Stimulated activated naive B cell treated with anti-CD40 and anti-IgM and Interleukin-4, amounts not matched to agents 10 μg/mL and 1 μg/mL and 100 μg/mL, for 72 hours (primary cell): ENCODE results near the gene UGT1A3.

Experiments
- ATAC-seq, 2 donors: fragments of 150-1000 bp; cut with Tn5 transposase; replicated peaks; 2 replicates each; pipeline ENCODE4 v1.10.0; 2021; ENCODE audit warnings: moderate library complexity in 1 of 2
- DNase-seq: peaks from one replicate; pipeline ENCODE4 v3.0.0; 2021
- H3K27ac Mint-ChIP-seq: one replicate; pipeline ENCODE4 v1.8.0; 2022; ENCODE audit warnings: mild to moderate bottlenecking, mixed read lengths
- H3K27me3 Mint-ChIP-seq, 2 donors: one replicate each; pipeline ENCODE4 v1.8.0; 2022; ENCODE audit warnings: mixed read lengths in 2 of 2
- H3K36me3 Mint-ChIP-seq, 2 donors: one replicate each; pipeline ENCODE4 v1.8.0; 2022; ENCODE audit warnings: mixed read lengths in 2 of 2, mild to moderate bottlenecking in 1 of 2
- H3K4me1 Mint-ChIP-seq, 2 donors: one replicate each; pipeline ENCODE4 v1.8.0; 2022; ENCODE audit warnings: mixed read lengths in 2 of 2, mild to moderate bottlenecking in 1 of 2
- H3K4me3 Mint-ChIP-seq, 2 donors: one replicate each; pipeline ENCODE4 v1.8.0; 2022; ENCODE audit warnings: mild to moderate bottlenecking in 2 of 2, mixed read lengths in 2 of 2, moderate library complexity in 1 of 2
- H3K9me3 Mint-ChIP-seq, 2 donors: one replicate each; pipeline ENCODE4 v1.8.0; 2022; ENCODE audit warnings: mixed read lengths in 2 of 2, mild to moderate bottlenecking in 1 of 2

UGT1A3 gene

GRCh38 chr2:233728723-233729301 lies at the start of gene UGT1A3:
UGT1A3 (plus strand) TSS chr2:233729042; CDS start chr2:233729127, 85 bp downstream.
- no peak within 1 kb of the TSS for H3K4me3 Mint-ChIP-seq
- H3K27me3 Mint-ChIP-seq: peaks cover 24 to 39% of the 10 kb centered on the region in 2 donors
- no peaks in the 10 kb centered on the region for H3K9me3 Mint-ChIP-seq
- DNase-seq (no peak), ATAC-seq (no peak)
- peaks cover 0 to 5% of the 10 kb centered on the region in 2 donors for H3K4me1 Mint-ChIP-seq
- H3K36me3 Mint-ChIP-seq: no peaks in the 10 kb centered on the region
- no peak within 1 kb of the TSS for H3K27ac Mint-ChIP-seq

GRCh38 chr2:233679196-233679595 lies 49.6 kb upstream of the UGT1A3 start:
- DNase-seq (no peak), ATAC-seq (no peak)
- no peaks in the 10 kb centered on the region for H3K9me3 Mint-ChIP-seq
- peaks cover 0 to 3% of the 10 kb centered on the region in 2 donors for H3K4me1 Mint-ChIP-seq
- H3K27me3 Mint-ChIP-seq: peaks cover 5 to 13% of the 10 kb centered on the region in 2 donors
- no peaks in the 10 kb centered on the region for H3K36me3 Mint-ChIP-seq
- no peak overlapping the region for H3K4me3 Mint-ChIP-seq
- no peak overlapping the region for H3K27ac Mint-ChIP-seq

DNA sequence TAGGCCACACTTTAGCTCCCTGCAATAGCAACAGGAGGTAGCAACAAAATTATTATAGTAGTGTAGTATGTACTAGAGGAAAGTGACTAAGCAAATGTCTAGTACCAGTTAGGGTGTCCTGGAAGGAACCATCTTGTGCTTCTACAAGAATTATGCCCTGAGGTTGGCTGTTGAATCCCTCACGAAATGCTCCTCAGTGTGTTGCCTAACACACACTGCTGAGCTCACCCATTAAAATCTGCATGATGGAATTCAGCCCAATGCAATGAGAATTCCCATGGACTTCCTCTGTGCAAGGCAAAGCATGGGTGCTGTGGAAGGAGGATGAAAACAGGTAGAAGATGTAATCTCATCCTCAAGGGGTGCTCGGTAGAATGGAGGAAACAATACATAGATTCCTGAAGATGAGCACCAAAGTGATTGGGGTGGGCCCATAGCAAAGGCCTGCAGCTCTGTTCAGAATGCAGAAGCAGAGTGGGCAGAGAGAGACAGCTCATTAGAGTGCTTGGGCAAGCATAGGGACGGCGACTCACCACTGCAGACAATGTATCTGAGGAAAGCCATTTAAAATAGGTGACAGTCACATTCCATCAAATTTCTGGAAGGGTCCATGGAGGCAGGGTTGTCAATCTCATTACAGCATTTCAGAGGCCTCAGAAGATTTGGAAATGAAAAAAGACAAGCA lies 48.3 kb upstream of the UGT1A3 start:
- Mint-ChIP-seq H3K27me3 (peaks cover 5 to 13% of the 10 kb centered on the region in 2 donors), H3K36me3 (no peaks in the 10 kb centered on the region), H3K4me1 (peaks cover 0 to 3% of the 10 kb centered on the region in 2 donors), H3K4me3 (no peak overlapping the region), H3K27ac (no peak overlapping the region), H3K9me3 (no peaks in the 10 kb centered on the region)
- ATAC-seq (no peak), DNase-seq (no peak)

DNA sequence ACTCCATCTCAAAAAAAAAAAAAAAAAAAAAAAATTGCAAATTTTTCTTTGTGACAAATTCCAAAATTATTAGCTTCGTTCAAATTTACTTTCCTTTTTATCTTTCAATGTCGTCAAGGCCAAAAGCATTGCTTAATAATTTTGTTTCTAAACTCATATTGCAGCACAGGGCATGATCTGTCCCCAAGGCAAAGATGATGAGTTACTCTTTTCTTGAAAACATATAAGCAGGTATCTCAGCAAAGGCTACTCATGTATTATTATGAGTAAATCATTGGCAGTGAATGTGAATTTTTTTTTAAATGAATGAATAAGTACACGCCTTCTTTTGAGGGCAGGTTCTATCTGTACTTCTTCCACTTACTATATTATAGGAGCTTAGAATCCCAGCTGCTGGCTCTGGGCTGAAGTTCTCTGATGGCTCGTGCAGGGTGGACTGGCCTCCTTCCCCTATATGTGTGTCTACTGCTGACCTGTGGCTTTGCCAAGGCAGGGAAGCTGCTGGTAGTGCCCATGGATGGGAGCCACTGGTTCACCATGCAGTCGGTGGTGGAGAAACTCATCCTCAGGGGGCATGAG lies 47.2 kb upstream of the UGT1A3 start, which contains the start of gene UGT1A7:
Gene UGT1A7 (plus strand): TSS at position 381 of the 579 bp plus-strand sequence. CDS start 37 bp downstream, at position 418.
- no peak for DNase-seq
- Mint-ChIP-seq H3K9me3 (no peaks in the 10 kb centered on the region), H3K36me3 (peaks cover 0 to under 1% of the 10 kb centered on the region in 2 donors), H3K4me1 (peaks cover 0 to 3% of the 10 kb centered on the region in 2 donors), H3K4me3 (no peak within 1 kb of the TSS), H3K27ac (no peak within 1 kb of the TSS), H3K27me3 (peaks cover 5 to 11% of the 10 kb centered on the region in 2 donors)
- ATAC-seq: no peak

DNA sequence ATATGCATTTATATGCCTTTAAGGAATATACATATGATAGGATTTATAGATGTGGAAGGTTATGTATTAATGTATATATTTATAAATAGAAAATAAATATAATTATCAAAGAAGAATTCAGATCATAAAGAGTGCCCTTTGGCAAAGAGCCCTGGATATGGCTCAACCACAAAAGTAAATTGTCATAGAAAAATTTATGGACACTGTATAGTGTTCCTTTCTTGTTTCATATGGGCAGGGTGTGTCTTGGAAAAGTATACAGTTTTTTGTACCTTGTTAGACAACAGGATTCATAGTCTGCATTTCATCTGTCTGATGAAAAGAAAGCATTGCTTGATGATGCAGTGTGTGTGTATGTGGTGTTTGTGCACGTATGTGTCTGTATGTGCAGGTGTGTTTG lies 44.2 kb upstream of the UGT1A3 start:
- Mint-ChIP-seq H3K4me1 (peaks cover 7 to 9% of the 10 kb centered on the region in 2 donors), H3K27me3 (peaks cover 5 to 8% of the 10 kb centered on the region in 2 donors), H3K4me3 (no peak overlapping the region), H3K36me3 (peaks cover 0 to 3% of the 10 kb centered on the region in 2 donors), H3K9me3 (no peaks in the 10 kb centered on the region), H3K27ac (no peak overlapping the region)
- DNase-seq (no peak), ATAC-seq (no peak)

DNA sequence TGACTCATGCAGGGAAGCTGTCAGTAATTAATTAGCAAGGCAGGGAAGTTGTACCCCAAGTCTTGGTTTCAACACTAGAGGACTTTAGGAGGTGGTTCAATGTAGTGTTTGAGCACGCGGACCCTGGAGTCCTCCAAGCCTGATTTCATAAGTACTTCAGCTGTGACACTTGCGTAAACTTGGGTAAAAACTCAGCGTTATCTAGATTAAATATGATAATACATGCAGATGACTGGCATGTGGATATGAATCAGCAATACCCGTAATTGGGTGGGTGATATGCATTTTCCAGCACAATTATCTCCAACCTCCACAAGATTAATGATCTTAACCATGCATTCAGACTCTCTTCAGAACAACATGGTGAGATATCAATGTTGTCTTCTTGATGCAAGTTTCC lies 41.9 kb upstream of the UGT1A3 start:
- DNase-seq: no peak
- ATAC-seq: no peak
- H3K36me3 Mint-ChIP-seq: peaks cover 0 to 3% of the 10 kb centered on the region in 2 donors
- peaks cover 7 to 9% of the 10 kb centered on the region in 2 donors for H3K4me1 Mint-ChIP-seq
- H3K4me3 Mint-ChIP-seq: no peak overlapping the region
- H3K9me3 Mint-ChIP-seq: no peaks in the 10 kb centered on the region
- H3K27me3 Mint-ChIP-seq: peaks cover 4 to 5% of the 10 kb centered on the region in 2 donors
- H3K27ac Mint-ChIP-seq: no peak overlapping the region

- Mint-ChIP-seq H3K27me3 (peaks cover 4 to 5% of the 10 kb centered on the region in 2 donors), H3K36me3 (peaks cover 0 to 3% of the 10 kb centered on the region in 2 donors), H3K27ac (no peak overlapping the region), H3K9me3 (no peaks in the 10 kb centered on the region), H3K4me1 (peaks cover 5 to 7% of the 10 kb centered on the region in 2 donors), H3K4me3 (no peak overlapping the region)
- DNase-seq (no peak), ATAC-seq (no peak)
Measured at GRCh38 chr2:233688341-233688740, 40.5 kb upstream of the UGT1A3 start.

DNA sequence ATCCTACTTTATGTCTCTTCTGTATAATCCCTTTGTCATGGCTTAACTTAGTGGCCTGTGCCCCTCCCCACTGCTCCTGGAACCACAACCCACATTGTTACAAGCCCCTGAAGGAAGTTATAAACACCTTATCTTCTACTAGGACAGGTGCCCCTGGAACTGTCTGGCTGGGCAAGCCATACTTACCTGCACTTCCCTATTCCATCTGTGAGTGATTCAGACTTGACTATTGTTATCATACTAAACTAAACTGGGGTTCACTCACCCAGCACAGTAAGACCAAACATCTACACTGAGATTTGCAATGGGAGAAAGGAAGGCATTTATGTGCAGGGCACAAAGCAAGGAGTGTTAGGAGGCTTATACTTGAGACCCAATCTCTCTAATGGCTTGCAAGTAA lies 39.8 kb upstream of the UGT1A3 start:
- DNase-seq (no peak), ATAC-seq (peak; percentile 56 to 58)
- H3K27ac Mint-ChIP-seq: no peak overlapping the region
- peaks cover 0 to 3% of the 10 kb centered on the region in 2 donors for H3K36me3 Mint-ChIP-seq
- H3K9me3 Mint-ChIP-seq: no peaks in the 10 kb centered on the region
- peaks cover 4 to 11% of the 10 kb centered on the region in 2 donors for H3K27me3 Mint-ChIP-seq
- no peak overlapping the region for H3K4me3 Mint-ChIP-seq
- H3K4me1 Mint-ChIP-seq: peaks cover 5 to 7% of the 10 kb centered on the region in 2 donors

DNA sequence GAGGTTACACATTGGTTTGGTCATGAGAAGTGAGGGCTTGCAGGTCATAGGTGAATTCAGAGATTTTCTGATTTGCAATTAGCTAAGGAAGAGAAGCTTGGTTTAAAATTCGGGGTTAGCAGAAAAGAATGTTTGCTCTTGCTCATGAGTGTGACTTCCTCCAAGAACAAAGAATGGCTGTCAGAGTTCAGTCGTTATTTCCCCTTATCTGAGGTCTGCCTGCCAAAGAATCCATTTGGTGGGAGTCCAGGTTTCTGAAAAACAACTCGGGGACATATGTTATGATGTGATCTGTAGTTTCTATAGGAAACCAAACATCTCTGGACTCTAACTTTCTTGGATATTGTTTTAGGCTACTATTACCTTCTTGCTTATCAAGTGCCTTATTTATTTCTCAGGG lies 39.3 kb upstream of the UGT1A3 start:
- H3K36me3 Mint-ChIP-seq: peaks cover 0 to 3% of the 10 kb centered on the region in 2 donors
- no peak overlapping the region for H3K27ac Mint-ChIP-seq
- H3K4me1 Mint-ChIP-seq: peaks cover 5 to 7% of the 10 kb centered on the region in 2 donors
- H3K27me3 Mint-ChIP-seq: peaks cover 4 to 11% of the 10 kb centered on the region in 2 donors
- H3K9me3 Mint-ChIP-seq: no peaks in the 10 kb centered on the region
- ATAC-seq (no peak), DNase-seq (no peak)
- H3K4me3 Mint-ChIP-seq: no peak overlapping the region

- no peak overlapping the region for H3K4me3 Mint-ChIP-seq
- ATAC-seq (no peak), DNase-seq (no peak)
- no peak overlapping the region for H3K27ac Mint-ChIP-seq
- H3K4me1 Mint-ChIP-seq: peaks cover 5 to 7% of the 10 kb centered on the region in 2 donors
- H3K9me3 Mint-ChIP-seq: no peaks in the 10 kb centered on the region
- peaks cover 0 to 3% of the 10 kb centered on the region in 2 donors for H3K36me3 Mint-ChIP-seq
- H3K27me3 Mint-ChIP-seq: peaks cover 4 to 11% of the 10 kb centered on the region in 2 donors
Measured at GRCh38 chr2:233690444-233690843, 38.4 kb upstream of the UGT1A3 start.

DNA sequence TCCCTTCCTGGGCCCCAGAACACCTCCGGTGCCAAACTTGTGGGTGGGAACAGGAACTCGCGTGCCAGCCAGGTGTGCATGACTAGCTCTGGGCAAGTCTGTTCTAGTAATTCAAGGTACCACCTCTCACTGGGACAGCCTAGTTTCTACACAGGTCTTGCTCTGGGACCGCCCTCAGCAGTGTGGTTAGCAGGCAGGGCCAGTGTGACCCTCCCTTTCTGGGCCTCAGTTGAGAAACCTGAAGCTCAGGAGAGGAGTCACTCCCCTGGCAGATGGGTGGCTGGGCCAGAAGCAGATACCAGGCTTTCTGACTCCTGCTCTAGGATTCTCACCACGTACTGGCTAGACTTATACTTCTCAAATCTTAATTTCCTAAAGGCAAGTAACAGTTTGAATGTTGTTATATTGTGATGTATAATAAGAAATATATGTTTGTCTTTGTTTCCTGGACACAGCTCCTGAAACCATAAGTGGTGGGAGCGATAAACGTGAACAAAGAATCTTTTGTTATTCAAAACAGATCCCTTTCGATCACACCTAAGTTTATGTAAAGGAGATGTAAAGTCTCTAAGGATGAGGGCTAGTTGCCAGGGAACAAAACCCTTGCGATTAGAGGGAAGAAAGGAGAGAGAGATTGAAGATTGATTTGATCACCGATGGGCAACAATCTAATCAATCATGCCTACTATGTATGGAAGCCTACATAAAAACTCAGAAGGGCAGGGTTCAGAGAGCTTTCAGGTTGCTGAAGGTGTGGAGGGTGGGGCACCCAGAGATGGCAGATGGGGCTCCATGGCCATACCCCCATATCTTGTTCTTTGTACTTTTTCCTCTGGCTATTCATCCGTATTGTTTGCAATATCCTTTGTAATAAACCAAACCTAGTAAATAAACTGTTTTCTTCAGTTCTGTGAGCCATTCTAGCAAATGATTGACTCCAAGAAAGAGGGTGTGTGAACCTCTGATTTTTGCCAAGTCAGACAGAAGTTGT lies 37.1 kb upstream of the UGT1A3 start:
- H3K4me3 Mint-ChIP-seq: no peak overlapping the region
- H3K4me1 Mint-ChIP-seq: peaks cover 7 to 12% of the 10 kb centered on the region in 2 donors
- H3K9me3 Mint-ChIP-seq: no peaks in the 10 kb centered on the region
- no peak overlapping the region for H3K27ac Mint-ChIP-seq
- DNase-seq (no peak), ATAC-seq (no peak)
- H3K36me3 Mint-ChIP-seq: peaks cover 0 to 2% of the 10 kb centered on the region in 2 donors
- H3K27me3 Mint-ChIP-seq: peaks cover 4 to 11% of the 10 kb centered on the region in 2 donors

DNA sequence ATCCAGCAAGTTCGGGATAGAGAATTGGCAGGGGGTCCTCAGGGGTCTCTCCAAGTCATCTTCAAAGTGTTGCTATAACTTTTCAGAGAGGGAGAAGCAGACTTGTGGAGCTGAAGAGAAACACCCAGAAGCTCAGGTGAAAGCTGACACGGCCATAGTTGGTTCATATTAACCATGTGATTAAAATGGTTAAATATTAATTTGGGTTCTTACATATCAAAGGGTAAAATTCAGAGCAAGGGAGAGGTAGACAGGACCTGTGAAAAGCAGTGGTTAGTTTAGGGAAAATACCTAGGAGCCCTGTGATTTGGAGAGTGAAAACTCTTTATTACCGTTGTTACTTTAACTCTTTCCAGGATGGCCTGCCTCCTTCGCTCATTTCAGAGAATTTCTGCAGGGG lies 36.2 kb upstream of the UGT1A3 start, which contains the start of gene UGT1A6:
Gene UGT1A6 (plus strand): TSS at position 243 of the 400 bp plus-strand sequence. CDS start 115 bp downstream, at position 358.
- no peak for ATAC-seq
- Mint-ChIP-seq H3K4me1 (peaks cover 7 to 12% of the 10 kb centered on the region in 2 donors), H3K9me3 (no peaks in the 10 kb centered on the region), H3K27me3 (peaks cover 4 to 11% of the 10 kb centered on the region in 2 donors), H3K36me3 (peaks cover 0 to 2% of the 10 kb centered on the region in 2 donors), H3K27ac (no peak within 1 kb of the TSS), H3K4me3 (no peak within 1 kb of the TSS)
- DNase-seq: no peak

DNA sequence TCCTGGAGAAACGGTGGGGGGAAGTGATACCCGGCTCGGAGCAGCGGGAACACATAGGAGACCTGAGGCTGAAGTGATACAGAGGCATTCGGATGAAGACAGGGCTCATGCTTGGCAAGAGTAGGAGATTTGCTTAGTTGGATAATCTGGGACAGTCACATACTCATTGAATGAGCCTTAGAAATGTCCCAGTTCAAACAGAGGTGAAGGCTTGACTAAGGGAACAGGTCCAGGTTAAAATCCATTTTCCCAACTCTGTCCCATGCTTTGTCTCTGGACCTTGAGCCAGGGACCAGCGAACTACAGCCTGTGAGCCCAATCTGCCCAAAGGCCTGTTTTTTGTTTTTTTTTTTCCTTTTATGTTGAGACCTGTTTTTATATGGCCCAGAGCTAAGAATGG lies 34.9 kb upstream of the UGT1A3 start:
- Mint-ChIP-seq H3K27ac (no peak overlapping the region), H3K36me3 (no peaks in the 10 kb centered on the region), H3K4me3 (no peak overlapping the region), H3K27me3 (peaks cover 3 to 6% of the 10 kb centered on the region in 2 donors), H3K4me1 (peaks cover 6 to 10% of the 10 kb centered on the region in 2 donors), H3K9me3 (no peaks in the 10 kb centered on the region)
- DNase-seq (no peak), ATAC-seq (no peak)
